NCI-H1436 treated with DMSO at 0.1 percent for 48 hours (cell line): ENCODE data around the gene POU2F1.
"Not testable (repeated sequence)": the region's sequence is repeated elsewhere in the genome, so short reads cannot be mapped to it uniquely, and the experiment has no call there.

ENCODE experiments used
- DNase-seq: peaks from one replicate; lab custom pipeline; 2025; lab: John Stamatoyannopoulos, UW

POU2F1 gene

GRCh38 chr1:167231873-167232450 lies 11.3 kb downstream of the POU2F1 start:
- no peak for DNase-seq

- DNase-seq, result no peak
Measured at GRCh38 chr1:167232801-167233200, 12.1 kb downstream of the POU2F1 start.

GRCh38 chr1:167233373-167233772 lies 12.7 kb downstream of the POU2F1 start:
- DNase-seq, result no peak

- DNase-seq, result no peak
Measured at GRCh38 chr1:167237000-167237399, 16.3 kb downstream of the POU2F1 start.

GRCh38 chr1:167238713-167239112 lies 18.0 kb downstream of the POU2F1 start:
- DNase-seq, result no peak

- no peak for DNase-seq
Measured at GRCh38 chr1:167239257-167239656, 18.6 kb downstream of the POU2F1 start.

DNA sequence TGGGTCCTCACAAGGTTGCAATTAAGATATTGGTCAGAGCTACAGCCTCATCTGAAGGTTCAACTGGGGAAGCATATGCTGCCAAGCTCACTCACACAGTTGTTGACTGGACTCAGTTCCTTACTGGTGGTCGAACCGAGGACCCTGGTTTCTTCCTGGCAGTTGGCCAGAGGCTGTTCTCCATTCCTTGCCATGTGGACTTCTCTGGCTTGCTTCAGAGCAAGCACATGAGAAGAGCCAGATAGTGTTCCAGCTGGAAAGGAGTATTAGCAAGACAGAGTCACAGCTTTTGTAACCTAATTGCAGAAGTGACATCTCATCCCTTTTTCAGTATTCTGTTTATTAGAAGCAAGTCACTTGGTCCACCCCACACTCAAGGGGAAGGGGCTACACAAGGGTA lies 23.6 kb downstream of the POU2F1 start:
- no peak for DNase-seq

- DNase-seq, result not testable (repeated sequence)
Measured at GRCh38 chr1:167245168-167245567, 24.5 kb downstream of the POU2F1 start.

GRCh38 chr1:167246971-167247370 lies 26.3 kb downstream of the POU2F1 start:
- no peak for DNase-seq

GRCh38 chr1:167247754-167248153 lies 27.1 kb downstream of the POU2F1 start:
- DNase-seq, result no peak

- no peak for DNase-seq
Measured at GRCh38 chr1:167248707-167249642, 28.3 kb downstream of the POU2F1 start.

DNA sequence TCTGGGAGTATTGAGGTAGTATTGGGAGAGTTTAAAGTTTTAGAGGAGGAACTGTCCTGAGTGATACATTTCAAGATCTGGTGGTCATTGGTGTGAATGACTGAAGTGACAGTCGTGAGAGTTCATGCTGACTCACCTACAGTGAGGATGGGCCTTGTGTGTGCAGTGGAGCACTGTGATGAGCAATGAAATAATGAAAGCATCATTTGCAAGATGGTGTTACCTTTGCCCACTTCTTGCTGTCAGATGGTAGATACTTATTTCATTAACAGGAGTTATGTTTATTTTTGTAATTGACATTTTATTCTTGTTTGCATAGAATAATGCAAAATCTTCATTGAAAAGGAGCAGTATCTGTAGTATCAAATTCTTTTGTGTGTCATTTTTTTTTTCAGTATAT lies 29.0 kb downstream of the POU2F1 start:
- DNase-seq, result no peak

- DNase-seq, result no peak
Measured at GRCh38 chr1:167250482-167250881, 29.8 kb downstream of the POU2F1 start.

DNA sequence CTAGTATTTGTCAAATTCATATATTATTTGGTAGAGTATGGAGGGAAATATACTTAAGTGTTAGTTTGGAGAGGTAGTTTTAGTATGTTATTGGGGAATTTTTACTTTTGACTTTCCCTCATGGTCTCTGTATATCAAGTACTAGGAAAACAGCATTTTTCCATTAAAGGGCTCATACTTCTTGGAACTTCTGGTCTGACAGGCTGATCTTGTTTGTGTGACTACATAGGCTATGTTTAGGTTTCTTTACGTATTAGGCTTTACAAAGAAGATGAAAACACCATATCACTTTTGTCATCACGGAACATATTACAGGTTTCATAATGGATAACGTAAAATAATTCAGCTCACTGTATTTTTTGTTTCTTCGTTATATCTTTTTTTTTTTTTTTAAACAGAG lies 30.8 kb downstream of the POU2F1 start:
- no peak for DNase-seq

GRCh38 chr1:167252986-167253385 lies 32.3 kb downstream of the POU2F1 start:
- no peak for DNase-seq

- no peak for DNase-seq
Measured at GRCh38 chr1:167258858-167259257, 38.2 kb downstream of the POU2F1 start.

DNA sequence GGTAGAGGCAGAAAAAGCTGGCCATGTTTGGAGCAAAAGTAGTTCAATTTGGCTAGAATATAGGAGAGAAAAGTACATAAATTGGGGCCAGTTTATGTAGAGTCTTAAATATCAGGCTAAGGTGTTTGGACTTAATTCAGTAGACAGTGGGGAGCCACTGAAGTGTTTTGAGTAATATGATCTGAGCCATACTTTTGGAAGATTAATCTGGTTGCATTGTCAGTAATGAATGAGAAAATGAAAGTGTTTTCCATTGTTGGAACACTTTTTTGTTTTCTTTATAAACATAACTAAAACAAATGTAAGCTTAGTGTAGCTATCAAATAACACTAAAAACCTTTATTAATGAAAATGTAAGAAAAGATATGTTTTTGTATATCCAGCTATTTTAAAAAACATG lies 42.1 kb downstream of the POU2F1 start:
- no peak for DNase-seq

DNA sequence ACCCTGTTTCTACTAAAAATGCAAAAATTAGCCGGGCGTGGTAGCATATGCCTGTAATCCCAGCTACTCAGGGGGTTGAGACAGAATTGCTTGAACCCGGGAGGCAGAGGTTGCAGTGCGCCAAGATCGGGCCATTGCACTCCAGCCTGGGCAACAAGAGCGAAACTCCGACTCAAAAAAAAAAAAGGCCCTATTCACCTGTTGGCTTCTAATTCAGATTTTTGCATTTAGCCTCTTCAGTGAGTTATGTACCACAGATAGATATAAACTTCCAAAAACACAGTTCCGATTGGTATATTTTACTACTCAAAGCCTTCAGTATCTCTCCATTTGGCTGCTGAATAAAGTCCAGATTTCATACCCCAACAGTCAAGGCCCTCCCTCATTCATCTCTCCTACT lies 42.7 kb downstream of the POU2F1 start:
- no peak for DNase-seq

DNA sequence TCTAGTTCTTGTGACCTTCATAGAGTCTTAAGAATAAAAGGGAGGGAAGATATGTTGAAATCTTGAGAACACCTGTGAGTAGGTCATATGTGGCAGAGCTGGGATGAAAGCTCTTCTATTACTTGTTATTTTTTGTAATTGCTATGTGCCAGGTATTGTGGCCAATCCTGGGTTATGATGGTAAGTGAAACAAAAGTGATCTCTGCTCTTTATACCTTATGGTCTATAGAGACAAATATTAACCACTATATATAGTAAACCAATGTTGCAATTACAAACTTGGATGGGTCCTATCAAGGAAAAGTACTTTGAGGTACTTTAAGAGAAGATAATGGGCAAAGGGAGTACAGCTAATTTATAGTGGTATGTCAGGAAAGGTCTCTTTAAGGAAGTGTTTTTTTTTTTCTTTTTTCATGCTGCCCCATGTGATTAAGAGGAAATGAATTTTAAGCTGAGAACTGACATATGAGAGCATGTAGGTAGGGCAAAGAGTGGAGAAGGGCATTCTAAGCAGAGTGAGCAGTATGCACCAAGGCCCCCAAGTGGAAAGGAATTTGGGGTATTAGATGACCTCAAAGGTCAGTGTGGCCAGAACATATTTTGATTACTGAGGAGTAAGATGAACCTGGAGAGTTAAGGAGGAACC lies 43.3 kb downstream of the POU2F1 start:
- no peak for DNase-seq

DNA sequence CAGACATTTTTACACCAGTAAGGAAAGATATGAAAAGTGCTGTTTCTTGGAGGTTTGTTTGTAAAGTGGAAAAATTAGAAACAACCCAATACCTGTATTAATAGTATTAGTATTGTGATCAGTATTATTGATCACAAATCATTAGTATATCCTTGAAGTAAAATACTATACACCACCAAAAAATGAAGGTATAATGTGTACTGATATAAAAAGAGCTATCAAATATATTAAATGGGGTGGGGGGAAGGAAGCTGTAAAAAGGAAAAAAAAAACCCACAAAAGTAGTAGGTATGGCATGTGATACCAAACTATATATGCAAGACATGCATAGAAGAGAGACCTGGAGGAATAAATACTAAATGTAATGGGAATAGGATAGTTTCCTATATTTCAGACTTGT lies 46.3 kb downstream of the POU2F1 start:
- DNase-seq, result no peak

- DNase-seq, result no peak
Measured at GRCh38 chr1:167268347-167268787, 47.7 kb downstream of the POU2F1 start.

GRCh38 chr1:167270349-167271092 lies 49.8 kb downstream of the POU2F1 start:
- no peak for DNase-seq
